ENCODE results near the gene RPL21. TPM values are rescaled to one million over a fixed set of nuclear protein-coding genes. Genes with fewer than 3 reads are reported as not detected.

The RPL21 gene
- 960 and 1,101 TPM in 2 replicates for total RNA-seq
- polyA plus RNA-seq, result 349 and 358 TPM in 2 replicates

GRCh38 chr13:27251166-27252091 is at the start of gene RPL21:
Gene RPL21 (plus strand): TSS chr13:27251558. CDS start chr13:27253777, 2,219 bp downstream.
- TF ChIP-seq CTCF (IDR thresholded peaks at IDR 0.05; ENCODE audit: poor library complexity), result no peak
- TF ChIP-seq EZH2phosphoT487 (IDR thresholded peaks at IDR 0.05; ENCODE audit: low read depth, severe bottlenecking, unreplicated experiment), result no peak
- TF ChIP-seq EZH2 (IDR thresholded peaks at IDR 0.05; ENCODE audit: borderline replicate concordance), result no peak
- Histone ChIP-seq H3K4me2 (peak within 1 kb of the TSS; percentile 92), H4K20me1 (ENCODE audit: insufficient read depth, poor library complexity, severe bottlenecking) (peaks cover 34% of the 10 kb centered on the region), H3K27ac (peak within 1 kb of the TSS; percentile 95), H3K4me1 (ENCODE audit: insufficient read depth) (peaks cover 17% of the 10 kb centered on the region), H3K9me3 (ENCODE audit: low read depth) (no peaks in the 10 kb centered on the region), H3K36me3 (replicated peaks; ENCODE audit: insufficient read depth, low read depth) (no peaks in the 10 kb centered on the region), H3K79me2 (peaks cover 60% of the 10 kb centered on the region), H3K4me3 (peak within 1 kb of the TSS; percentile 81), H2AFZ (peak within 1 kb of the TSS; percentile 72), H3K9me2 (replicated peaks; ENCODE audit: insufficient read depth) (no peaks in the 10 kb centered on the region), H3K27me3 (no peaks in the 10 kb centered on the region)
- WGBS (ENCODE audit: low lambda C conversion rate, missing lambda C conversion rate), result 1% methylated on average over 69 of the region's 69 CpGs
- DNase-seq (ENCODE audit: low spot score), result peak; percentile 96

- Histone ChIP-seq H3K4me2 (no peak overlapping the region), H4K20me1 (ENCODE audit: insufficient read depth, poor library complexity, severe bottlenecking) (no peaks in the 10 kb centered on the region), H3K4me3 (no peak overlapping the region), H3K27me3 (no peaks in the 10 kb centered on the region), H3K79me2 (no peaks in the 10 kb centered on the region), H3K9me2 (replicated peaks; ENCODE audit: insufficient read depth) (no peaks in the 10 kb centered on the region), H2AFZ (no peak overlapping the region), H3K9me3 (ENCODE audit: low read depth) (no peaks in the 10 kb centered on the region), H3K27ac (no peak overlapping the region), H3K36me3 (replicated peaks; ENCODE audit: insufficient read depth, low read depth) (no peaks in the 10 kb centered on the region), H3K4me1 (ENCODE audit: insufficient read depth) (no peaks in the 10 kb centered on the region)
- DNase-seq (ENCODE audit: low spot score), result no peak
- TF ChIP-seq CTCF (IDR thresholded peaks at IDR 0.05; ENCODE audit: poor library complexity) (no peak), EZH2 (IDR thresholded peaks at IDR 0.05; ENCODE audit: borderline replicate concordance) (no peak), EZH2phosphoT487 (IDR thresholded peaks at IDR 0.05; ENCODE audit: low read depth, severe bottlenecking, unreplicated experiment) (no peak)
- 89% methylated on average over 1 of the region's 1 CpG for WGBS (ENCODE audit: low lambda C conversion rate, missing lambda C conversion rate)
Measured at GRCh38 chr13:27201661-27202060, 49.7 kb upstream of the RPL21 start.

GRCh38 chr13:27203186-27203585 is 48.2 kb upstream of the RPL21 start:
- H3K4me3 ChIP-seq, result no peak overlapping the region
- no peak overlapping the region for H2AFZ ChIP-seq
- no peak for DNase-seq (ENCODE audit: low spot score)
- no peak overlapping the region for H3K4me2 ChIP-seq
- H3K27me3 ChIP-seq, result no peaks in the 10 kb centered on the region
- no peaks in the 10 kb centered on the region for H3K79me2 ChIP-seq
- no peaks in the 10 kb centered on the region for H3K36me3 ChIP-seq (replicated peaks; ENCODE audit: insufficient read depth, low read depth)
- no peaks in the 10 kb centered on the region for H4K20me1 ChIP-seq (ENCODE audit: insufficient read depth, poor library complexity, severe bottlenecking)
- no peak overlapping the region for H3K27ac ChIP-seq
- H3K9me3 ChIP-seq (ENCODE audit: low read depth), result no peaks in the 10 kb centered on the region
- H3K4me1 ChIP-seq (ENCODE audit: insufficient read depth), result no peaks in the 10 kb centered on the region
- 94% methylated on average over 4 of the region's 4 CpGs for WGBS (ENCODE audit: low lambda C conversion rate, missing lambda C conversion rate)
- TF ChIP-seq EZH2 (IDR thresholded peaks at IDR 0.05; ENCODE audit: borderline replicate concordance), result no peak
- no peaks in the 10 kb centered on the region for H3K9me2 ChIP-seq (replicated peaks; ENCODE audit: insufficient read depth)

GRCh38 chr13:27203854-27204253 is 47.5 kb upstream of the RPL21 start:
- no peak overlapping the region for H3K4me3 ChIP-seq
- DNase-seq (ENCODE audit: low spot score), result no peak
- H3K4me1 ChIP-seq (ENCODE audit: insufficient read depth), result no peaks in the 10 kb centered on the region
- H3K79me2 ChIP-seq, result no peaks in the 10 kb centered on the region
- TF ChIP-seq CTCF (IDR thresholded peaks at IDR 0.05; ENCODE audit: poor library complexity) (peak; percentile 12), EZH2 (IDR thresholded peaks at IDR 0.05; ENCODE audit: borderline replicate concordance) (no peak)
- no peaks in the 10 kb centered on the region for H3K27me3 ChIP-seq
- no peak overlapping the region for H3K27ac ChIP-seq
- no peak overlapping the region for H2AFZ ChIP-seq
- no peak overlapping the region for H3K4me2 ChIP-seq
- no peaks in the 10 kb centered on the region for H4K20me1 ChIP-seq (ENCODE audit: insufficient read depth, poor library complexity, severe bottlenecking)
- 85% methylated on average over 3 of the region's 3 CpGs for WGBS (ENCODE audit: low lambda C conversion rate, missing lambda C conversion rate)
- no peaks in the 10 kb centered on the region for H3K36me3 ChIP-seq (replicated peaks; ENCODE audit: insufficient read depth, low read depth)
- H3K9me3 ChIP-seq (ENCODE audit: low read depth), result no peaks in the 10 kb centered on the region
- H3K9me2 ChIP-seq (replicated peaks; ENCODE audit: insufficient read depth), result no peaks in the 10 kb centered on the region
